Middle frontal gyrus (tissue), 1 donor: Measurements from ENCODE around the gene ZC3H6.
"Not testable (repeated sequence)": the region's sequence is repeated elsewhere in the genome, so short reads cannot be mapped to it uniquely, and the experiment has no call there.

Experiments used
- DNase-seq: peaks from one replicate; pipeline ENCODE4 v3.0.0-alpha.2; 2015; ENCODE audit warnings: low spot score; ENCODE audit errors: extremely low spot score

Gene ZC3H6

DNA sequence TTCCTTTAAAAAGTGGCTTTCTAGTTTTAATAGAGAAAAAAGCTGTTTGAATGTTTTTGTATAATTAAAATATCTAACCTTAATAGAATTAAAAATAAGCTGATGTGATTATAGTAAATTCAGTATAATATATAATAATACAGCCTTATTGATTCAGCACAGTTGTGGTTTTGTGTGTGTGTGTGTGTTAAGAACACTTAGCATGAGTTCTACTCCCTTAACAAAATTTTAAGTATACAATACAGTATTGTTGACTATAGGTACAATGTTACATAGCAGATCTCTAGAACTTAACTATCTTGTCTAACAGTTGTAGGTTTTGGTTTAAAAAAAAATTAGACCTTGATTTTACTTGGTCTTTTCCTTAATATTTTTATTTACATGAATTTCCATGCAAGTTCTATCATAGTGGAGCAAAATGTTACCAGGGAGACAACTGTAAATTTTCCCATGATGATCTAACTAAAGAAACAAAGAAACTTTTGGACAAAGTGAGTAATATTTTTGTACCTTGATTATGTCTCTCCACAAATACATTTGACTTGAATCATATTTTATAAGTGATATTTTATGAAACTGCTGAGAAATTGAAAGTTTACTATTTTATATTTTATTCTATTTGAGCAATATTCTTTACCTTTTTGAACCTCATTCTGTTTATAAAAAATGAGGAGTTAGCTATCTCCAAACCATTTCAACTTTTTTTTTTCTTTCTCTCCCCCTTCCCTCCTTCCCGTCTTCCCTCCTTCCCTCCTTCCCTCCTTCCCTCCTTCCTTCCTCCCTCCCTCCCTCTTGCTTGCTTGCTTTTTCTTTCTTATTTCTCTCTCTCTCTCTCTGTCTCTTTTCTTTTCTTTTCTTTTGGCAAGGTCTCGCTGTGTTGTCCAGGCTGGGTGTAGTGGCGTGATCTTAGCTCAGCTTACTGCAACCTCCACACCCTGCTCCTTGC lies 46.3 kb downstream of the ZC3H6 start:
- DNase-seq = no peak

DNA sequence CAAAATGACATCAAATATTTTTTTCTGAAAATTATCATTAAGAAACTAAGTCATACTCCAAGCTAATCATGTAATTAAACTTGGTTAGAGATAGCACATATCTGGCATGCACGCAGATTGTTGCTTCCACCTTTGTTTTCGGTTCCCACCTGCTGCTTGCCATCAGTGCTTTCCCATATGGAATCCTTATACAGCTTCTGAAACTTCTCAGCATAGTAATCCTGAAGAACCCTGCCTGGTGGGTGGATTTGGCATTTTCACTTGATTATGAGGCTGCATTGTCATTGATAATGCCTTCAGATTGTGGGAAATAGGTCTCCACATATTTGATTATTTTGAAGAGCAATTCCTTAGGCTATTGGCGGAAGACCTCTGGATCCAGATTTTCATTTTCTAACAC lies 47.5 kb downstream of the ZC3H6 start:
- DNase-seq = no peak

GRCh38 chr2:112332123-112332696 lies 56.8 kb downstream of the ZC3H6 start:
- no peak for DNase-seq

- DNase-seq = no peak
These were observed 60.2 kb downstream of the ZC3H6 start for GRCh38 chr2:112335600-112335999.

- DNase-seq = no peak
These were observed 64.6 kb downstream of the ZC3H6 start for GRCh38 chr2:112339986-112340385.

- DNase-seq = no peak
These were observed 65.3 kb downstream of the ZC3H6 start for GRCh38 chr2:112340475-112341267.

- DNase-seq = no peak
These were observed 66.7 kb downstream of the ZC3H6 start for GRCh38 chr2:112342067-112342550.

- DNase-seq = no peak
These were observed 68.6 kb downstream of the ZC3H6 start for GRCh38 chr2:112343827-112344585.

- DNase-seq = no peak
These were observed 69.9 kb downstream of the ZC3H6 start for GRCh38 chr2:112345030-112346027.

DNA sequence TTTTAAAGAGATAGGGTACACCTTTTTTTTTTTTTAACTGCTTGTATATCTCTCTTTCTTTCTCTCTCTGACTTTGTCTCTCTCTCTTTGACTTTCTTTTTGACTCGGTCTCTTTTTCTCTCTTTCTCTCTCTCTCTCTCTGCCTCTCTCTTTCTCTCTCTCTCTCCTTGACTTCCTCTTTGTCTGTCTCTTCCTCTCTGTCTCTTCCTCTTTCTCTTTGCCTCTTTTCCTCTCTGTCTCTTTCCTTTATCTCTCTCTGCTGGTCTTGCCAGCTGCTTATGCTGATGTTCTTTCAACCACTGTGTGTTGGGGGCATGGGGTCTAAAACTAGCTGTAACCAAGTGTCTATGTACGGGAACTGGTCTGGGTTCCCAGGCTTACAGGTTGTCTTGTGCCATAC lies 76.9 kb downstream of the ZC3H6 start:
- DNase-seq = not testable (repeated sequence)

- DNase-seq = not testable (repeated sequence)
These were observed 77.6 kb downstream of the ZC3H6 start for GRCh38 chr2:112352809-112353603.

DNA sequence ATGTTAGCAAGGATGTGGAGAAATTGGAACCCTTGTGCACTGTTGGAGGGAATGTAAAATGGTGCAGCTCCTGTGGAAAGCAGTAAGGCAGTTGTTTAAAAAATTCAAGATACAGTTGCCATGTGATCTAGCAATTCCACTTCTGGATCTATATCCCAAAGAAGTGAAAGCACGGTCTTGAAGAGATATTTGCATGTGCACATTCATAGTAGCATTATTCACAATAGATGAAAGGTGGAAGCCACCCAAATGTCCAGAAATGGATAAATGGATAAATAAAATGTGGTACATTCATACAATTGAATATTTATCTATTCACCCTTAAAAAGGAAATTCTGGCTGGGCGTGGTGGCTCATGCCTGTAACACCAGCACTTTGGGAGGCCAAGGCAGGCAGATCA lies 78.9 kb downstream of the ZC3H6 start:
- not testable (repeated sequence) for DNase-seq

- DNase-seq = not testable (repeated sequence)
These were observed 84.7 kb downstream of the ZC3H6 start for GRCh38 chr2:112360055-112360454.
